Measurements from ENCODE around the gene LRFN4.

Gene LRFN4

GRCh38 chr11:66901964-66902390 lies 45.1 kb downstream of the LRFN4 start:
- H3K4me1 ChIP-seq (ENCODE audit: control insufficient read depth, insufficient read depth, low read length) = no peaks in the 10 kb centered on the region
- no peaks in the 10 kb centered on the region for H3K27me3 ChIP-seq (ENCODE audit: control insufficient read depth, insufficient read depth, low read length)
- no peaks in the 10 kb centered on the region for H3K36me3 ChIP-seq (ENCODE audit: control insufficient read depth, insufficient read depth, low read length)
- H3K4me3 ChIP-seq (ENCODE audit: low read length) = no peak overlapping the region
- H3K9ac ChIP-seq (ENCODE audit: low read length) = no peak overlapping the region
- H3K27ac ChIP-seq (ENCODE audit: low read depth, low read length) = no peak overlapping the region

- Histone ChIP-seq H3K36me3 (ENCODE audit: control insufficient read depth, insufficient read depth, low read length) (no peaks in the 10 kb centered on the region), H3K9ac (ENCODE audit: low read length) (no peak overlapping the region), H3K27me3 (ENCODE audit: control insufficient read depth, insufficient read depth, low read length) (no peaks in the 10 kb centered on the region), H3K4me3 (ENCODE audit: low read length) (no peak overlapping the region), H3K4me1 (ENCODE audit: control insufficient read depth, insufficient read depth, low read length) (no peaks in the 10 kb centered on the region), H3K27ac (ENCODE audit: low read depth, low read length) (no peak overlapping the region)
These were observed 45.8 kb downstream of the LRFN4 start for GRCh38 chr11:66902486-66903177.

- H3K27ac ChIP-seq (ENCODE audit: low read depth, low read length) = no peak overlapping the region
- H3K9ac ChIP-seq (ENCODE audit: low read length) = no peak overlapping the region
- no peaks in the 10 kb centered on the region for H3K4me1 ChIP-seq (ENCODE audit: control insufficient read depth, insufficient read depth, low read length)
- H3K36me3 ChIP-seq (ENCODE audit: control insufficient read depth, insufficient read depth, low read length) = no peaks in the 10 kb centered on the region
- no peak overlapping the region for H3K4me3 ChIP-seq (ENCODE audit: low read length)
- H3K27me3 ChIP-seq (ENCODE audit: control insufficient read depth, insufficient read depth, low read length) = no peaks in the 10 kb centered on the region
These were observed 47.2 kb downstream of the LRFN4 start for GRCh38 chr11:66904055-66904454.

- Histone ChIP-seq H3K4me1 (ENCODE audit: control insufficient read depth, insufficient read depth, low read length) (no peaks in the 10 kb centered on the region), H3K4me3 (ENCODE audit: low read length) (no peak overlapping the region), H3K9ac (ENCODE audit: low read length) (no peak overlapping the region), H3K27me3 (ENCODE audit: control insufficient read depth, insufficient read depth, low read length) (no peaks in the 10 kb centered on the region), H3K36me3 (ENCODE audit: control insufficient read depth, insufficient read depth, low read length) (no peaks in the 10 kb centered on the region), H3K27ac (ENCODE audit: low read depth, low read length) (no peak overlapping the region)
These were observed 47.7 kb downstream of the LRFN4 start for GRCh38 chr11:66904561-66904960.

- Histone ChIP-seq H3K4me3 (ENCODE audit: low read length) (no peak overlapping the region), H3K36me3 (ENCODE audit: control insufficient read depth, insufficient read depth, low read length) (no peaks in the 10 kb centered on the region), H3K27ac (ENCODE audit: low read depth, low read length) (no peak overlapping the region), H3K27me3 (ENCODE audit: control insufficient read depth, insufficient read depth, low read length) (no peaks in the 10 kb centered on the region), H3K9ac (ENCODE audit: low read length) (no peak overlapping the region), H3K4me1 (ENCODE audit: control insufficient read depth, insufficient read depth, low read length) (no peaks in the 10 kb centered on the region)
These were observed 48.2 kb downstream of the LRFN4 start for GRCh38 chr11:66904981-66905521.

- Histone ChIP-seq H3K9ac (ENCODE audit: low read length) (no peak overlapping the region), H3K4me3 (ENCODE audit: low read length) (no peak overlapping the region), H3K4me1 (ENCODE audit: control insufficient read depth, insufficient read depth, low read length) (no peaks in the 10 kb centered on the region), H3K27me3 (ENCODE audit: control insufficient read depth, insufficient read depth, low read length) (no peaks in the 10 kb centered on the region), H3K36me3 (ENCODE audit: control insufficient read depth, insufficient read depth, low read length) (no peaks in the 10 kb centered on the region), H3K27ac (ENCODE audit: low read depth, low read length) (no peak overlapping the region)
These were observed 48.8 kb downstream of the LRFN4 start for GRCh38 chr11:66905631-66906030.

- Histone ChIP-seq H3K4me3 (ENCODE audit: low read length) (no peak overlapping the region), H3K9ac (ENCODE audit: low read length) (no peak overlapping the region), H3K4me1 (ENCODE audit: control insufficient read depth, insufficient read depth, low read length) (no peaks in the 10 kb centered on the region), H3K27ac (ENCODE audit: low read depth, low read length) (no peak overlapping the region), H3K27me3 (ENCODE audit: control insufficient read depth, insufficient read depth, low read length) (no peaks in the 10 kb centered on the region), H3K36me3 (ENCODE audit: control insufficient read depth, insufficient read depth, low read length) (no peaks in the 10 kb centered on the region)
These were observed 49.3 kb downstream of the LRFN4 start for GRCh38 chr11:66906061-66906733.

- Histone ChIP-seq H3K27me3 (ENCODE audit: control insufficient read depth, insufficient read depth, low read length) (no peaks in the 10 kb centered on the region), H3K4me3 (ENCODE audit: low read length) (no peak overlapping the region), H3K9ac (ENCODE audit: low read length) (no peak overlapping the region), H3K27ac (ENCODE audit: low read depth, low read length) (no peak overlapping the region), H3K4me1 (ENCODE audit: control insufficient read depth, insufficient read depth, low read length) (no peaks in the 10 kb centered on the region), H3K36me3 (ENCODE audit: control insufficient read depth, insufficient read depth, low read length) (no peaks in the 10 kb centered on the region)
These were observed 51.1 kb downstream of the LRFN4 start for GRCh38 chr11:66907751-66908630.

GRCh38 chr11:66909181-66909580 lies 52.3 kb downstream of the LRFN4 start:
- H3K9ac ChIP-seq (ENCODE audit: low read length) = no peak overlapping the region
- H3K27ac ChIP-seq (ENCODE audit: low read depth, low read length) = no peak overlapping the region
- no peak overlapping the region for H3K4me3 ChIP-seq (ENCODE audit: low read length)
- no peaks in the 10 kb centered on the region for H3K36me3 ChIP-seq (ENCODE audit: control insufficient read depth, insufficient read depth, low read length)
- H3K27me3 ChIP-seq (ENCODE audit: control insufficient read depth, insufficient read depth, low read length) = no peaks in the 10 kb centered on the region
- H3K4me1 ChIP-seq (ENCODE audit: control insufficient read depth, insufficient read depth, low read length) = no peaks in the 10 kb centered on the region

- Histone ChIP-seq H3K4me3 (ENCODE audit: low read length) (no peak overlapping the region), H3K4me1 (ENCODE audit: control insufficient read depth, insufficient read depth, low read length) (no peaks in the 10 kb centered on the region), H3K9ac (ENCODE audit: low read length) (no peak overlapping the region), H3K27me3 (ENCODE audit: control insufficient read depth, insufficient read depth, low read length) (no peaks in the 10 kb centered on the region), H3K27ac (ENCODE audit: low read depth, low read length) (no peak overlapping the region), H3K36me3 (ENCODE audit: control insufficient read depth, insufficient read depth, low read length) (no peaks in the 10 kb centered on the region)
These were observed 53.2 kb downstream of the LRFN4 start for GRCh38 chr11:66910016-66910415.

All from rectal smooth muscle tissue (tissue), 1 donor.